Umbilical cord (tissue), 2 donors: ENCODE results near the gene MYADML2. TPM values are rescaled to one million over a fixed set of nuclear protein-coding genes. Genes with fewer than 3 reads are reported as not detected.

Source experiments
- DNase-seq: peaks from one replicate; pipeline ENCODE4 v3.0.0-alpha.2; 2015; ENCODE audit warnings: low spot score
- total RNA-seq: library from RNA; depleted of rRNA; stranded (reverse); fragments of >200 nt; gene quantifications from one replicate; pipeline ENCODE4 v1.2.3, GENCODE V29; 2014; ENCODE audit warnings: low replicate concordance; ENCODE audit not compliant: insufficient read depth

MYADML2 gene
- total RNA-seq, 1 donor from 2014 or later = 0.72 TPM

GRCh38 chr17:81940538-81941483 lies 6.2 kb downstream of the MYADML2 start:
- DNase-seq = no peak

DNA sequence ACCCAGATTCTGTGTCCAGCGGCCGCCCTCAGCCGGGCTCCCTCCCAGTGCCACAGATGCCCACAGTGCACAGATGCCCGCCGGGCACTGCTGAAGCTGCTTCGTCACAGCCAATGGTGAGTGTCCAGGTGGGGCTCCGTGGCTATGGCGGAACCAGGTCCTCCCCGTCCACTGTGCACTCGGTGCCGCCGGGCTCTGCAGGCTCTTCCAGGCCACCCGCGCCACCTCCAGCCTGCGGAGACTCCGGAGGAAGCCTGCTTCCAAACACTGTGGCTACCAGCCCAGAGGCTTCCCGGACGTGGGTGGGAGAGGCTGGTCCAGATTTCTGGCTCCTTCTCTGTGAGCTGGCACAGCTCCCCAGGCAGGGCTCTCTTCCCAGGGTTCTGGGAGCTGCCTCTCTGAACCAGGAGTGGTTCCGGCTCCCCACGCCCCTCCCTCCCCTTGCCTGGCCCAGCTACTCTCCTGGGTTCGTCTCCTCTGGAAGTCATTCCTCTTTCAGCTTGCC lies 7.1 kb downstream of the MYADML2 start:
- no peak for DNase-seq

DNA sequence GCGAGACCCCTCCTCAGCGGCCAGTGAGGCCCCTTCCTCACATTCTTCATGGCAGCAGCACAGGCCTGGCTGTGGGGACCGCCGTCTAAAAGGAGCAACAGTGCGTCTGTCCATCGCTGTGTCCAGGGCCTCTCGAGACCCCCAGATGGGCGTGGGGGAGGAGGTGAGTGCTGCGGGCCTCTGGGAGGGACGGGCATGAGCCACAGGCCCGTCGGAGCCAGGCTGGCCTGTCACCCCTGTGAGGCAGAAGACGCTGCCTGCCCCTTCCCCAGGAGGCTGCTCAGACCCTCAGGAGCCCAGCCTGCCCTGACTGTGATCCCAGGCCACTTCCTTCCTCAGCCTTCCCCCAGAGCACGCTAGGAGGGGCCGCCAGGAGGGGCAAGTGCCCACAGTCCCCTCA lies 7.8 kb downstream of the MYADML2 start:
- DNase-seq = no peak

- DNase-seq = no peak
Observed at GRCh38 chr17:81935709-81936084, 11.3 kb downstream of the MYADML2 start.

DNA sequence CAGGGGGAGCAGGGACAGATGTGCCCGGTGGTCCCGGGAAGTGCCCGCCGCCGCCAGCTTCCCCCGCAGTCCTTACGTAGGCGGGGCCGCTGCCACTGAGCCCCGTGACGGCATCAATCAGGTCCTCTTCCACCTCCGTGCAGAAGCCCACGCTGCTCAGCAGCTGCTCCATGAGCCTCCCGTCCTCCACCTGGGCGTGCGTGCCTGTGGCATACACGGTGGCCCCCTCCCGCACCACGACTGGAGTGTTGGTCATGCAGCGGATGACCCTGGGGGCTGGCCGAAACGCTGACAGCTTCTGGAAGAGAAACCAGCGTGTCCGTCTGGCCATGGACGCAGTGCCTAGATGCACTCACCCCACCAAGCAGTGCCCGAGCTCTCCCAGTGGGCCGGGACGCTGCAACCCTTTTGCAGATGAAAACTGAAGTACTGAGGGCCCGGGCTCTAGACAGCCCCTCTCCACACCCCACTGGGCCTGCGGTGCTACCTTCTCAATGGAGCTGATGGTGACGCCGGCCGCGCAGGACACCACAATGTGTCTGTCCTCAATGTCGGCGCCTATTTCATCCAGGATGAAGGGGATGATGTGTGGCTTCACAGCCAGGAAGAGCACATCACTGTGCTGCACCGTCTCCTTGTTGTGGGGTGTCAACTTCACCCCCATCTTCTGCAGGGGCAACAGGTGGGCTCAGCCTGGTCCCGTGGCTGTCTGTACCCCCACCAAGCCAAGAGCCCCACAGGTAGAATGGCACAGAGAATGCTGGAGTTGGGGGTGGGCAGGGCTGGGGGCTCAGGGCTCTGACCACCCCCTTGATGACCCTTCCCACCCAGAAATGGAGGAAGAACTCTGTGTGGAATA lies 12.0 kb downstream of the MYADML2 start:
- no peak for DNase-seq

GRCh38 chr17:81934098-81934757 lies 12.8 kb downstream of the MYADML2 start:
- DNase-seq = no peak

GRCh38 chr17:81933178-81933699 lies 13.8 kb downstream of the MYADML2 start:
- no peak for DNase-seq

DNA sequence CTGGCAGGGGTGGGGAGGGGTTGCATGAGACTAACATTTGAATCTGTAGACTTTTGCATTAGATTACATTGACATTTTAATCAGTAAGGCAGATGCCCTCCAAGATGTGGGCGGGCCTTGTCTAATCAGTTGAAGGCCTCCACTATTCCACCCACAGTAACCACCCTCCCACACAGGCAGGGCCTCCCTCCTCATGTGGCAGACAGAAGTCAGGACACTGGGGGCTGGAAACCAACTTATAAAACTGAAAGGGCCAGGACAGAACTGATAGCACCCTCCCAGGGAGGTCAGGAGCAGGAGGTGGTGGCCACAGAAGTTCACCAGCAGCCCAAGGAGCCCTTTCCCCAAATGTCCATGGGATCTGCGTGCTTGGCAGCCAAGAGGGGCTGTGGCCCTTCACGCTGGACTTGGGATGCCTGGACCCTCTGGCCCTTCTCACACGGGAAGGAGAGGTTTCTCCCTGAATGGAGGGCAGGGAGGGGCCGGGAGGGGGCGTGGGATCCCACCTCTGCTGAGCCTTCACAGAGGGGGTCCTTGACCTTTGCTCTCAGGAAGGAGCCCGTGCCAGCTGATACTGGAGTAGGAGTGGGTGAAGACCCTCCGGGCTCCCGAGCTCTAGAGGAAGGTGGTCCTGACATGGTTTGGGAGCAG lies 14.6 kb downstream of the MYADML2 start:
- DNase-seq = no peak

- DNase-seq = no peak
Observed at GRCh38 chr17:81931557-81932332, 15.3 kb downstream of the MYADML2 start.

DNA sequence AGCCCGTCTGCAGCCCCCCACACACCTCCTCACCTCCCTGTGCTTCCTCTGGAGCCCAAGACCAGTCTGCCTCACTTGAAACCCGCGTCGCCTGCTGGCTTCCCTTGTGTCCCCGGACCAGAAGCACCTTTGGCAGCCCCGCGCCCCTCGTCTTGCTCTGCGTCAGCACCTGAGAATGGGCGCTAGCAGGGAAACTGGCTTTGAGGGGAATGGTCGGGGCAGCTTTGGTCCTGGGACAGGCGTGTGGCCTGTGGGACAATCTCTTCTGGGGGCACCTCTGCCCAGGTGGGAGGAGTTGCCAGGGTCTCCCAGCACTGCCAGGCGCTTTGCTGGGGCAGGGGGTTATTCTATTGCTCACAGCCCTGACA lies 15.9 kb downstream of the MYADML2 start:
- DNase-seq = no peak

DNA sequence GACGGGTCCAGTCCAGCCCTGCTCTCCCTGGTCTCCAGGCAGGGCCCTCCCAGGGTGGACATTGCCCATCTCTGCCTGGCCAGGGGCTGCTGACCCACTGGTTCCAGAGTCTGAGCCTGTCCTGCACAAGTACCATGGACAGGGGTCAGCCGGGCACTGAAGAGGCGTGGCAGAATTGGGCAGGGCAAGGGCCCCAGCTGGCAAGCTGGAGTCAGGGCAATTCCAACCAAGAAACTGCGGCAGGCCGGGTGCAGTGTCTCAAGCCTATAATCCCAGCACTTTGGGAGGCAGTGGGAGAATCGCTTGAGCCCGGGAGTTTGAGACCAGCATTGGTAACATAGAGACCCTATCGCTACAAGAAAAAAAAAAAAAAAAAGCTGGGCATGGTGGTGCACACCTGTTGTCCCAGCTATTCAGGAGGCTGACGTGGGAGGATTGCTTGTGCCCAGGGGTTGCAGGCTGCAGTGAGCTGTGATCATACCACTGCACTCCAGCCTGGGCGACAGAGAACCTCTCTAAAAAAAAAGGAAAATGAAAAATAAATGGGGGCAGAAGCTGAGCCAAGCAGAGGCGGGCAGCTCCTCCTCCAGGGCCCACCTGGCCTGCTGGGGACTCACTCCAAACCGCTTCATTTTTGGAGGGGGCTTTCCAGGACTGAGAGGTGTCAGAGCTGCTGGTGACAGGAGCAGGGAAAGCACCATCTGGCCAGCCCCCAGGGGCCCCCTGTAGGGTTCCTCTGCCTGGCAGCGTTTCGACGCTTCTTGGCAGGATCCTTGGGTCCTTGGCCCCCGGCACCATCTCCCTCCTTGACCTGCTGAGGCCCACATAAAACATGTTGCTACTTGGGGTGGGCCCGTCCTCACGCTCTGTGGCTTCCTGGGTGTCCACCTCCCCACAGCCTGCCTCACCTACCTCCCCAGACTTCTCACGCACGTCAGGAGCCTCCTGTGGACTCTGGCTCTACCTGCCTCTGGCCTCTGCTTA lies 16.6 kb downstream of the MYADML2 start:
- no peak for DNase-seq

- no peak for DNase-seq
Observed at GRCh38 chr17:81929253-81930141, 17.5 kb downstream of the MYADML2 start.

DNA sequence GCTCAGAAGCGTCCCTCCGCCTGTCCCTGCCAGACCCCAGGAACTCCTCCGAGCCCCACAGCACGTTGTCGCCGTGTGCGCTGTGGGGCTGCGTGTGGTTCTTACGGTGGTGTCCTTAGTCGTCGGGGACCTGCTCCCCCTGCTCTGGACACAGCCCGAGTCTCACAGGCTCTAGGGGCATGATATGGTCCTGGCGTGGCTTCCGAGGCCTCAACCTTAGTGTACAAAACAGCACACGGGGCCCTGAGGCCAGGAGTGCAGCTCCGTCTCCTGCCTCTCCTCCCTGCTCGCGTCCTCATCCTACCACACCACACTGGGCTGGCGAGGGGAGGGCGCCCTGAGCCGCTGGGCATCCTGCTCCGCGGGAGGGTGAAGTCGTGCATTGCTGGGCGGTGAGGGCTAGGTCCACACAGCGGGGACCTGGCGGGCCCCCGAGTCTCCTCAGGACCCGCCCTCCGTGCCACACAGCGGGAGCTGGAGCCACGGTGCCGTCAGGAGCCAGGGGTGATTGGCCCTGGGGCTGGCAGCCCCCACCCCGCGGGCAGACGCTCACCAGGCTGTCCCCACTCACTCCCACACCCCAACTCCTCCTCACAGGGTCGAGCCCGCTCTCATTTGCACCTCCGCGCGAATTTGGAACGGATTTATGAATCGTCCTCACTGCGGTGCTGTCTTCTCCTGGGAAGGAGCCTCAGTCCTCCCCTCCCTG lies 18.3 kb downstream of the MYADML2 start:
- DNase-seq = no peak

DNA sequence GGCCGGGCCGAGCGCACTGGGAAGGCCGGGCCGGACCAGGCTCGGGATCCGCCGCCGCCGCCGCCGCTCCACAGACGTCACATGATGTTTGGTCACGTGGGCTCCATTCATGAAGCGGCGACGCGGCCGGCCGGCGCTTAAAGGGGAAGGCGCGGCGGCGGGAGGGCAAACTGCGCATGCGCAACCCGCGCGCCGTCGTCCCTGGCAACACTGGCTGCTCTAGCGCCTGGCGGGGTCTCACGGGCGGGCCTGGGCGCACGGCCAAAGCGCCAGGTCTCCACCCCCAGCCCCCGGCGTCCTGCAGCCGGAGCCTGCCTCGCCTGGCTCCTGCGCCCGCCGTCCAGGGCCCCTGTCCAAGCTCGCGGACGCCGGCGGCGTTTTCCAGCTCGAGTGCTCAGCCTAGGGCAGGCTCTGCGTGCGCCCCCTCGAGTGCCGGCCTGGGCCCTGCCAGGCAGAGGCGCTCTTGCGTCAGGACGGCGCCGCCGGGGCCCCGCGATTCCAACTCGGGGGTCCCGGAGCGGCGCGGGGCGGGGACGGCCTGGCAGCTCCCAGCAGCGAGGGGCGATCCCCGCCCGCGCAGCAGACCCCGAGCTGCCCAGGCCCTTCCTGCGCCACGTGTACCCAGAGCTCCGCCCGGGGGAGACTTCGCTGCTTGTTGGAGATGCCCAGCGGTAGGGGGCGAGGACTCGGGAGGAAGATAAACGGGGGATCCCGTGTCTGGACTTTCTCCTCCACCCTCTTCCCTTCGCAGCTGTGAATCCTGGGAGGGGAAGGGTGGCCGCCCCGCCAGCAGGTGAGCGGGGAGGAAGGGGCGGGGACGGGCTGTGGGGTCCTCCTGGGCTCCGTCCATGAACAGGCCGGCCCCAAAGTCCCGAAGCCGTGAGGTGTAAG lies 19.1 kb downstream of the MYADML2 start, which contains the start of gene MAFG:
TSS of gene MAFG (minus strand) at position 83 of the 891 bp plus-strand sequence. CDS start 4,550 bp downstream, outside the sequence.
- DNase-seq = peak; percentile 98

DNA sequence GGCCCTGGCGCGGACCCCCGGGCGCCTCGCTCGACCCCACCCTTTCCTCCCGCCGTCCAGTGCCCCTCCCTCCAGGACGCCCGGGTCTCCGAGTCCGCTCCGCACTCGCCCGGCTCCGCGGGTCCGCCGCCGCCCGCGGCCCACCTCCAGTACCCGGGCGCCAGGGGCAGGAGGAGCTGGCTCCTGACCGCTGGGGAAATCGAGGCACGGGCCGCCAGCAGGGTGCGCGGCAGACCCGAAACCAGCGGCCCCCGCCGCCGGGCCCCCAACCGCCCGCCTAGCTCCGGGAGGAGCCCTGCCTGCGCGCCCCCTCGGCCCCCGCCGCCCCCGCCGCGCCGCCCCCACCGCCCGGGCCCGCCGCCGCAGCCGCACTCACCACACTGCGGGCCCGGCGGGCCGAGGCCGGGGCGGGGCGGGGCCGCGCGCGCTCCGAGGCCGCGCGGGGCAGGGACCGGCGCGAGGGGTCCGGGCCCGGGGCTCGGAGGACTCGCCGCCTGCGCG lies 19.8 kb downstream of the MYADML2 start:
- DNase-seq = no peak
